Measurements from ENCODE around the gene SPOP. TPM values are rescaled to one million over a fixed set of nuclear protein-coding genes. Genes with fewer than 3 reads are reported as not detected.

The SPOP gene
- total and polyA plus RNA-seq, 9 of the 15 experiments (the other 6 are each of a cell fraction or from before 2014, with no cell fraction given) = 34.2 to 65.9 (median 39.7) TPM

DNA sequence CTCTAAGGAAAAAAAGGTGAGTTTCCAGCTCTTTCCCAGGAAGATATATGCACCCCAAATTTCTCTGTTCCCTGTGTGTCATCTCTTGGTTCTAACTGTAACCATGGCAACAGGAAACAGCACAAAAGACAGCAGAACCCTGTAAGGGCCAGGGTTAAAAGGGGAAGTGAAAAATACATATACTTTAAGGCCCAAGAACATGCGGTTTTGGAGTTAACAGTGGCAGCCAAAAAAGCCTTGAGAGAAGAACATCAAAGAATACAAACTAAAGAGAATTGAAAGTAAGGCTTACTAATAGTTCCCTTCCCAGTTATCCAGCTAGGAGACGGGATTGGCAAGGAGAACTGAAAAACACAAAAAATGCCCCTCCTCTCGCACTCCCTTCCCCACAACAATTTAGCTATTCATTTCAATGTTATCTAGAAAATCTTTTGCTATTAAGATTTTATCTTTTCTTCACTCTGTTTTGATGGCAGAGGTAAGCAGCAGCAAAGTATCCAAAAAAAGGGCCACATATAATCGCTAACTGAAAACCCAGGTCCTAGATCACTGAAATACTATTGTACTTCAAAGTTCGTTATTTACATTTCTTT, 1.5 kb downstream of the SPOP start:
- ChIA-PET CTCF (ENCODE audit: low intra/inter-chr PET ratio) (no interaction called here), POLR2A (interaction anchor here (0.6 to 1.2 kb wide), 5 partner anchors 13 to 256 kb away, joined by 3 to 5 read pairs (median 4); no protein-coding TSS in a partner anchor)
- Histone ChIP-seq H3K9me3 (replicated peaks; ENCODE audit: control insufficient read depth, insufficient read depth, low read depth, low read length) (no peaks in the 10 kb centered on the region), H3K79me2 (ENCODE audit: control insufficient read depth, insufficient read depth, low read length) (peaks cover 57% of the 10 kb centered on the region), H3K4me2 (ENCODE audit: insufficient read depth, low read length) (peak overlapping the region; percentile 89), H3K4me3 (peak overlapping the region; percentile 58), H3K9me1 (ENCODE audit: control insufficient read depth, insufficient read depth, low read length) (no peaks in the 10 kb centered on the region), H3K36me3 (ENCODE audit: control insufficient read depth, insufficient read depth, low read length) (peaks cover 14% of the 10 kb centered on the region; the same call in 2 of the 3 replicates), H2AFZ (ENCODE audit: low read depth, low read length) (peak overlapping the region; percentile 84; the same call in 1 of the 2 replicates), H3K4me1 (replicated peaks in 1 of 2; ENCODE audit: control insufficient read depth in 2 of 2, insufficient read depth in 2 of 2, low read length in 2 of 2) (peaks cover 7 to 15% of the 10 kb centered on the region in 2 experiments; a peak in 4 of 5 replicates), H3K9ac (ENCODE audit: insufficient read depth in 1 of 2, low read depth in 2 of 2, low read length in 2 of 2) (peak overlapping the region in 1 of 2 experiments; percentile 84; a peak in 3 of 4 replicates), H3K27ac (ENCODE audit: extremely low read depth, low read depth, low read length) (peak overlapping the region; percentile 88), H4K20me1 (replicated peaks; ENCODE audit: control insufficient read depth, insufficient read depth, low read length) (peaks cover 6% of the 10 kb centered on the region; the same call in 1 of the 2 replicates), H3K27me3 (ENCODE audit: control insufficient read depth in 2 of 2, insufficient read depth in 2 of 2, low read length in 2 of 2) (peaks cover 2% of the 10 kb centered on the region in 2 experiments; a peak in 1 of 5 replicates)
- FAIRE-seq (no peak), ATAC-seq (peak; percentile 20; the same call in 1 of the 3 replicates), DNase-seq (ENCODE audit: extremely low read depth in 1 of 4, low spot score in 3 of 4) (peak; percentile 35 to 67 (median 44))
- no TSS peak for BruUV-seq (replicated peaks)
- in situ Hi-C loops (cut with MboI) (no loop called here), intact Hi-C loops (cut with micrococcal nuclease) (no loop called here)
- WGBS (ENCODE audit: insufficient coverage, low coverage, missing lambda C conversion rate) = 7% methylated on average over 5 of the region's 5 CpGs
- TF ChIP-seq BACH1 (tag; IDR thresholded peaks at IDR 0.05) (0 out of 2 replicates have a peak, but pooled peaks have one; percentile 41), NR2C2 (CRISPR knock-in tag; IDR thresholded peaks at IDR 0.05) (no peak), NR2C2 (tag; IDR thresholded peaks at IDR 0.05) (no peak), JUNB (CRISPR knock-in tag; conservative IDR thresholded peaks at IDR 0.05) (no peak), NFATC3 (IDR thresholded peaks at IDR 0.05) (0 out of 2 replicates have a peak, but pooled peaks have one; percentile 15), TBP (optimal IDR thresholded peaks at IDR 0.05; ENCODE audit: low read depth, low read length) (peak; percentile 8), KAT7 (CRISPR knock-in tag; IDR thresholded peaks at IDR 0.05; ENCODE audit: borderline replicate concordance) (peak; percentile 17; the same call in 1 of the 2 replicates), SPI1 (IDR thresholded peaks at IDR 0.05; ENCODE audit: borderline replicate concordance, low read depth, low read length) (peak; percentile 99), MXI1 (IDR thresholded peaks at IDR 0.05; ENCODE audit: low read depth, low read length) (peak; percentile 86; the same call in 1 of the 2 replicates), POLR2H (tag; IDR thresholded peaks at IDR 0.05; ENCODE audit: low read depth) (no peak), ASH1L (IDR thresholded peaks at IDR 0.05; ENCODE audit: borderline replicate concordance, low read depth, partially characterized antibody) (no peak), SIN3A (IDR thresholded peaks at IDR 0.05; ENCODE audit: borderline replicate concordance in 2 of 2, control insufficient read depth in 1 of 2, low read depth in 2 of 2, low read length in 2 of 2) (0 out of 4 replicates have a peak, but pooled peaks of 1 of the 2 experiments have one; percentile 54), NFE2L1 (tag; IDR thresholded peaks at IDR 0.05; ENCODE audit: borderline replicate concordance, low read depth) (no peak), ZFX (CRISPR knock-in tag; IDR thresholded peaks at IDR 0.05) (peak; percentile 49; the same call in 1 of the 2 replicates), ZNF3 (CRISPR knock-in tag; IDR thresholded peaks at IDR 0.05) (no peak), SRF (CRISPR knock-in tag; IDR thresholded peaks at IDR 0.05) (no peak), FOXJ3 (CRISPR knock-in tag; IDR thresholded peaks at IDR 0.05) (peak; percentile 91), MAFF (IDR thresholded peaks at IDR 0.05; ENCODE audit: low read length) (no peak), SMARCE1 (IDR thresholded peaks at IDR 0.05) (peak; percentile 12; the same call in 1 of the 2 replicates)
- TF ChIP-seq, protein P1, sequence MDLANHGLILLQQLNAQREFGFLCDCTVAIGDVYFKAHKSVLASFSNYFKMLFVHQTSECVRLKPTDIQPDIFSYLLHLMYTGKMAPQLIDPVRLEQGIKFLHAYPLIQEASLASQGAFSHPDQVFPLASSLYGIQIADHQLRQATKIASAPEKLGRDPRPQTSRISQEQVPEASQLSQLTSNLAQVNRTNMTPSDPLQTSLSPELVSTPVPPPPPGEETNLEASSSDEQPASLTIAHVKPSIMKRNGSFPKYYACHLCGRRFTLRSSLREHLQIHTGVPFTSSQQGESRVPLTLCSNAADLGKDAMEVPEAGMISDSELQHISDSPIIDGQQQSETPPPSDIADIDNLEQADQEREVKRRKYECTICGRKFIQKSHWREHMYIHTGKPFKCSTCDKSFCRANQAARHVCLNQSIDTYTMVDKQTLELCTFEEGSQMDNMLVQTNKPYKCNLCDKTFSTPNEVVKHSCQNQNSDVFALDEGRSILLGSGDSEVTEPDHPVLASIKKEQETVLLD (IDR thresholded peaks at IDR 0.05) = no peak
- TF ChIP-seq, protein P2, sequence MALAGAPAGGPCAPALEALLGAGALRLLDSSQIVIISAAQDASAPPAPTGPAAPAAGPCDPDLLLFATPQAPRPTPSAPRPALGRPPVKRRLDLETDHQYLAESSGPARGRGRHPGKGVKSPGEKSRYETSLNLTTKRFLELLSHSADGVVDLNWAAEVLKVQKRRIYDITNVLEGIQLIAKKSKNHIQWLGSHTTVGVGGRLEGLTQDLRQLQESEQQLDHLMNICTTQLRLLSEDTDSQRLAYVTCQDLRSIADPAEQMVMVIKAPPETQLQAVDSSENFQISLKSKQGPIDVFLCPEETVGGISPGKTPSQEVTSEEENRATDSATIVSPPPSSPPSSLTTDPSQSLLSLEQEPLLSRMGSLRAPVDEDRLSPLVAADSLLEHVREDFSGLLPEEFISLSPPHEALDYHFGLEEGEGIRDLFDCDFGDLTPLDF (CRISPR knock-in tag; IDR thresholded peaks at IDR 0.05) = no peak
